H1 (cell line): ENCODE results near the gene OCEL1. TPM values are rescaled to one million over a fixed set of nuclear protein-coding genes. Genes with fewer than 3 reads are reported as not detected.

ENCODE experiments used
- CTCF ChIA-PET: fragments of 300-600 bp; sonication (Branson Sonifier 250); formaldehyde crosslinking; loops from one replicate; lab custom pipeline; 2021; ENCODE audit not compliant: partially characterized antibody; lab: Charles Lee
- POLR2A ChIA-PET: fragments of 300-600 bp; sonication (Branson Sonifier 250); formaldehyde crosslinking; loops from one replicate; lab custom pipeline; 2021; ENCODE audit warnings: inconsistent platforms; ENCODE audit not compliant: partially characterized antibody; lab: Charles Lee
- DNase-seq, 2 experiments: peaks; one replicate each; pipeline versions ENCODE4 v3.0.0 to v3.0.0-alpha.2; 2010 to 2022; ENCODE audit warnings: low spot score in 2 of 2, low read depth in 1 of 2, mixed read lengths in 1 of 2
- FAIRE-seq: peaks from 2 replicates; lab custom pipeline; 2011; peaks lifted over from hg19 to GRCh38; lab: Jason Lieb, UNC
- H2AFZ ChIP-seq: 2 replicates; pipeline ENCODE4 v1.8.1; 2012; ENCODE audit warnings: low read length, inconsistent platforms
- H2AK5ac ChIP-seq: 2 replicates; pipeline ENCODE4 v1.6.1; 2013; ENCODE audit warnings: low read depth, low read length
- H2BK120ac ChIP-seq: replicated peaks from 2 replicates; pipeline ENCODE3; 2013; ENCODE audit warnings: low read depth, low read length, inconsistent platforms
- H2BK12ac ChIP-seq: 2 replicates; pipeline ENCODE4 v1.6.1; 2013; ENCODE audit warnings: low read depth, low read length
- H2BK15ac ChIP-seq: 2 replicates; pipeline ENCODE4 v1.6.1; 2013; ENCODE audit warnings: low read length
- H2BK20ac ChIP-seq: 2 replicates; pipeline ENCODE4 v1.6.1; 2013; ENCODE audit warnings: low read length
- H2BK5ac ChIP-seq: 2 replicates; pipeline ENCODE4 v1.6.1; 2013; ENCODE audit warnings: low read depth, low read length
- H3K14ac ChIP-seq: 2 replicates; pipeline ENCODE4 v1.6.1; 2013; ENCODE audit warnings: inconsistent platforms; ENCODE audit not compliant: insufficient read length
- H3K18ac ChIP-seq: 2 replicates; pipeline ENCODE4 v1.6.1; 2013; ENCODE audit warnings: low read length; ENCODE audit errors: extremely low read depth
- H3K23ac ChIP-seq: 2 replicates; pipeline ENCODE4 v1.6.1; 2013; ENCODE audit warnings: inconsistent platforms; ENCODE audit not compliant: insufficient read length
- H3K23me2 ChIP-seq: 2 replicates; pipeline ENCODE4 v1.6.1; 2013; ENCODE audit warnings: low read depth, low read length
- H3K27ac ChIP-seq: 2 replicates; pipeline ENCODE4 v1.6.1; 2011; ENCODE audit warnings: low read depth, low read length, inconsistent platforms
- H3K27me3 ChIP-seq, 4 experiments: replicated peaks in 1 of 4; 1 replicate in 1 of 4; 2 replicates in 3 of 4; pipeline versions ENCODE4 v1.6.1 to v1.8.1; 2011 to 2013; ENCODE audit warnings: low read length in 3 of 4, mild to moderate bottlenecking in 3 of 4, inconsistent platforms in 2 of 4, mixed read lengths in 2 of 4, moderate library complexity in 1 of 4; ENCODE audit not compliant: control insufficient read depth in 3 of 4, insufficient read depth in 3 of 4; ENCODE audit errors: extremely low read depth in 1 of 4
- H3K36me3 ChIP-seq, 4 experiments: 2 replicates each; pipeline versions ENCODE4 v1.6.1 to v1.8.1; 2011 to 2013; ENCODE audit warnings: mild to moderate bottlenecking in 4 of 4, low read length in 3 of 4, moderate library complexity in 2 of 4, control low read depth in 1 of 4, inconsistent platforms in 1 of 4; ENCODE audit not compliant: insufficient read depth in 4 of 4, control insufficient read depth in 2 of 4
- H3K4ac ChIP-seq: replicated peaks from 2 replicates; pipeline ENCODE3; 2013; ENCODE audit warnings: low read length, low read depth, mixed read lengths, inconsistent platforms; ENCODE audit not compliant: insufficient read length
- H3K4me1 ChIP-seq, 4 experiments: replicated peaks in 1 of 4; 1 replicate in 1 of 4; 2 replicates in 3 of 4; pipeline versions ENCODE4 v1.6.1 to v1.8.1; 2011 to 2013; ENCODE audit warnings: low read length in 3 of 4, inconsistent platforms in 2 of 4, mixed read lengths in 1 of 4; ENCODE audit not compliant: insufficient read depth in 4 of 4, control insufficient read depth in 3 of 4
- H3K4me2 ChIP-seq, 2 experiments: 2 replicates each; pipeline versions ENCODE4 v1.6.1 to v1.8.1; 2011 to 2013; ENCODE audit warnings: low read depth in 2 of 2, low read length in 2 of 2, control low read depth in 1 of 2, inconsistent platforms in 1 of 2, mild to moderate bottlenecking in 1 of 2; ENCODE audit not compliant: insufficient read depth in 1 of 2
- H3K4me3 ChIP-seq, 4 experiments: fragments of 200-600, 300-600 bp in 1 of 4; sonication (generic), shearing (Covaris generic), sonication (Bioruptor Twin) in 1 of 4; 2 replicates each; pipeline versions ENCODE4 v1.5.1 to v1.8.1; 2011 to 2016; ENCODE audit warnings: low read length in 4 of 4, low read depth in 3 of 4, control low read depth in 2 of 4, inconsistent platforms in 2 of 4, mild to moderate bottlenecking in 2 of 4, mixed read lengths in 1 of 4, moderate library complexity in 1 of 4; ENCODE audit not compliant: insufficient read depth in 2 of 4; ENCODE audit errors: extremely low read depth in 1 of 4
- H3K56ac ChIP-seq: replicated peaks from 2 replicates; pipeline ENCODE3; 2013; ENCODE audit warnings: low read depth, mild to moderate bottlenecking, mixed read lengths, low read length, inconsistent platforms; ENCODE audit not compliant: insufficient read length
- H3K79me1 ChIP-seq: 2 replicates; pipeline ENCODE4 v1.6.1; 2013; ENCODE audit warnings: low read depth, low read length, control low read depth
- H3K79me2 ChIP-seq, 2 experiments: 2 replicates each; pipeline versions ENCODE4 v1.6.1 to v1.8.1; 2012 to 2013; ENCODE audit warnings: low read length in 2 of 2, mild to moderate bottlenecking in 2 of 2, inconsistent platforms in 1 of 2; ENCODE audit not compliant: insufficient read depth in 2 of 2, control insufficient read depth in 1 of 2
- H3K9ac ChIP-seq, 4 experiments: replicated peaks in 1 of 4; 1 replicate in 1 of 4; 2 replicates in 3 of 4; pipeline versions ENCODE4 v1.6.1 to v1.8.1; 2011 to 2013; ENCODE audit warnings: low read depth in 3 of 4, low read length in 3 of 4, control low read depth in 2 of 4, mild to moderate bottlenecking in 2 of 4, moderate library complexity in 2 of 4, inconsistent platforms in 1 of 4; ENCODE audit errors: extremely low read depth in 1 of 4
- H3K9me3 ChIP-seq, 2 experiments: 2 replicates each; pipeline versions ENCODE4 v1.6.1 to v1.8.1; 2012 to 2013; ENCODE audit warnings: mild to moderate bottlenecking in 2 of 2, moderate library complexity in 2 of 2, control low read depth in 1 of 2, inconsistent platforms in 1 of 2, low read depth in 1 of 2, low read length in 1 of 2, mixed read lengths in 1 of 2; ENCODE audit not compliant: insufficient read depth in 2 of 2
- H4K20me1 ChIP-seq, 2 experiments: replicated peaks in 1 of 2; 2 replicates each; pipeline versions ENCODE3 to v1.8.1; 2011 to 2013; ENCODE audit warnings: inconsistent platforms in 2 of 2, low read length in 2 of 2, mild to moderate bottlenecking in 1 of 2; ENCODE audit not compliant: insufficient read depth in 2 of 2, control insufficient read depth in 1 of 2
- H4K5ac ChIP-seq: 2 replicates; pipeline ENCODE4 v1.6.1; 2013; ENCODE audit warnings: low read length, low read depth, mixed read lengths, inconsistent platforms; ENCODE audit not compliant: insufficient read length
- H4K8ac ChIP-seq: 2 replicates; pipeline ENCODE4 v1.8.0; 2013; ENCODE audit warnings: mild to moderate bottlenecking, moderate library complexity, low read length, inconsistent platforms; ENCODE audit not compliant: insufficient read depth; ENCODE audit errors: extremely low read depth
- H4K91ac ChIP-seq: replicated peaks from 2 replicates; pipeline ENCODE3; 2013; ENCODE audit warnings: low read length, mixed read lengths, inconsistent platforms; ENCODE audit not compliant: insufficient read length
- CHD2 ChIP-seq: IDR thresholded peaks from 2 replicates; pipeline ENCODE4 v1.6.1; 2012; ENCODE audit warnings: low read length, improper control_type of control experiment
- POLR2A ChIP-seq, 2 experiments: IDR thresholded peaks; 1 replicate in 1 of 2; 2 replicates in 1 of 2; pipeline ENCODE4 v1.6.1; 2011; ENCODE audit warnings: low read depth in 2 of 2, low read length in 2 of 2, mild to moderate bottlenecking in 2 of 2; ENCODE audit errors: control extremely low read depth in 1 of 2
- POLR2AphosphoS5 ChIP-seq: IDR thresholded peaks from 2 replicates; pipeline ENCODE4 v1.6.1; 2011; ENCODE audit warnings: low read depth, low read length
- SAP30 ChIP-seq: fragments of 300-600 bp; sonication (generic); IDR thresholded peaks from 2 replicates; pipeline ENCODE4 v1.7.1; 2012; ENCODE audit warnings: low read length, moderate library complexity, mild to moderate bottlenecking, inconsistent platforms; ENCODE audit not compliant: insufficient read depth, insufficient replicate concordance
- SIN3A ChIP-seq, 2 experiments: IDR thresholded peaks in 1 of 2; conservative IDR thresholded peaks in 1 of 2; 2 replicates each; pipeline ENCODE4 v1.6.1; 2011 to 2012; ENCODE audit warnings: low read length in 2 of 2, improper control_type of control experiment in 1 of 2, low read depth in 1 of 2, mild to moderate bottlenecking in 1 of 2
- TAF1 ChIP-seq: IDR thresholded peaks from 2 replicates; pipeline ENCODE4 v1.6.1; 2011; ENCODE audit warnings: mild to moderate bottlenecking, low read depth, low read length
- TBP ChIP-seq: IDR thresholded peaks from 2 replicates; pipeline ENCODE4 v1.6.1; 2011; ENCODE audit warnings: low read depth, low read length, improper control_type of control experiment
- WGBS, 2 experiments: shearing (Covaris generic) in 1 of 2; methylation state at CpG; one replicate each; pipeline versions ENCODE4 v1.1.6 to v1.1.7; 2013 to 2015; ENCODE audit warnings: low lambda C conversion rate in 2 of 2, mixed read lengths in 2 of 2, inconsistent platforms in 1 of 2, low coverage in 1 of 2, missing lambda C conversion rate in 1 of 2; ENCODE audit not compliant: insufficient replicate concordance in 2 of 2, insufficient coverage in 1 of 2, insufficient read length in 1 of 2; ENCODE audit errors: extremely low coverage in 1 of 2, missing lambda C conversion rate in 1 of 2; 5-methylcytosine and 5-hydroxymethylcytosine counted together
- polyA plus RNA-seq, 7 experiments: library from polyadenylated mRNA; depleted of rRNA in 3 of 7; stranded (reverse) in 5 of 7; unstranded in 2 of 7; fragments of >200 nt in 5 of 7; fragments of 200-250 nt in 2 of 7; gene quantifications; 1 replicate in 5 of 7; 2 replicates in 1 of 7; 4 replicates in 1 of 7; pipeline versions ENCODE4 v1.2.1 to v1.2.3, GENCODE V29; 2011 to 2013; ENCODE audit warnings: missing spikeins in 2 of 7, mixed read lengths in 2 of 7
- total RNA-seq: library from RNA; stranded (reverse); fragmentation: NEBNext Ultra II Directional; extraction: Animal tissue kit (Norgen Biotek cat#: 25700); gene quantifications from 2 replicates; pipeline ENCODE4 v1.2.1, GENCODE V29; 2021

OCEL1 gene
- total and polyA plus RNA-seq, 2 of the 8 experiments (the other 6 are each of a cell fraction or from before 2014, with no cell fraction given): 13.3 to 32.6 TPM

- Histone ChIP-seq H3K36me3 (peaks cover 9 to 41% (median 13%) of the 10 kb centered on the region in 4 experiments), H4K91ac (peak overlapping the region; percentile 90), H3K4me3 (peak overlapping the region; percentile 80 to 89 (median 86)), H3K23ac (no peak overlapping the region), H2BK12ac (no peak overlapping the region), H3K14ac (no peak overlapping the region), H3K9ac (peak overlapping the region in 3 of 4 experiments; percentile 49 to 66 (median 65); a peak in 6 of 7 replicates), H3K18ac (peak overlapping the region; percentile 98), H3K79me1 (peaks cover 17% of the 10 kb centered on the region), H3K27ac (peak overlapping the region; percentile 64; the same call in 1 of the 2 replicates), H3K4ac (peak overlapping the region; percentile 81), H2BK20ac (no peak overlapping the region), H3K79me2 (peaks cover 5 to 35% of the 10 kb centered on the region in 2 experiments; a peak in 3 of 4 replicates), H2AFZ (no peak overlapping the region), H3K56ac (peak overlapping the region; percentile 59), H3K27me3 (no peaks in the 10 kb centered on the region), H4K8ac (peak overlapping the region; percentile 79; the same call in 1 of the 2 replicates), H2BK15ac (no peak overlapping the region), H3K4me2 (peak overlapping the region; percentile 90 to 92), H2BK120ac (no peak overlapping the region), H3K4me1 (peaks cover 3 to 11% (median 7%) of the 10 kb centered on the region in 4 experiments), H3K23me2 (peaks cover 4% of the 10 kb centered on the region; the same call in 1 of the 2 replicates), H2BK5ac (peak overlapping the region; percentile 93; the same call in 1 of the 2 replicates), H4K20me1 (peaks cover 9 to 19% of the 10 kb centered on the region in 2 experiments), H4K5ac (peak overlapping the region; percentile 91), H3K9me3 (no peaks in the 10 kb centered on the region), H2AK5ac (0 out of 2 replicates have a peak overlapping the region, but pooled peaks have one; percentile 39)
- TF ChIP-seq SAP30: peak; percentile 88
- TF ChIP-seq POLR2AphosphoS5: peak; percentile 46; the same call in 1 of the 2 replicates
- TF ChIP-seq SIN3A (conservative IDR thresholded peaks at IDR 0.05 in 1 of 2, IDR thresholded peaks at IDR 0.05 in 1 of 2; ENCODE audit: low read depth in 1 of 2, low read length in 2 of 2): peak in 1 of 2 experiments; percentile 46; a peak in 1 of 4 replicates
- no peak for TF ChIP-seq CHD2
- 0 out of 2 replicates have a peak, but pooled peaks have one; percentile 28 for TF ChIP-seq TAF1
- TF ChIP-seq POLR2A (IDR thresholded peaks at IDR 0.05; ENCODE audit: control extremely low read depth in 1 of 2, low read depth in 2 of 2, low read length in 2 of 2): peak in 1 of 2 experiments; percentile 12; a peak in 1 of 3 replicates
- TF ChIP-seq TBP: no peak
- 10% methylated on average over 11 of the region's 11 CpGs; no CpG with 5 or more reads in 1 of the 2 experiments for WGBS, 2 experiments
- CTCF ChIA-PET: interaction anchor here (0.8 to 3.4 kb wide), 11 partner anchors 9 to 169 kb away, joined by 3 to 18 read pairs (median 5); partner anchors contain the start of genes BABAM1 and OCEL1
- POLR2A ChIA-PET: interaction anchor here (0.6 to 12.3 kb wide), 25 partner anchors 8 to 826 kb away, joined by 3 to 118 read pairs (median 4); partner anchors contain the start of genes ANKLE1, BABAM1, MRPL34 and NR2F6
- DNase-seq (peak in 1 of 2 experiments; percentile 90), FAIRE-seq (no peak)
Measured at GRCh38 chr19:17234911-17235299, 8.9 kb downstream of the OCEL1 start.
